HG02981 (cell line): ENCODE data around the gene CUTC.
A peak's percentile ranks its signal among the peaks of the same experiment; 100 is the strongest.
"Not testable (repeated sequence)": the region's sequence is repeated elsewhere in the genome, so short reads cannot be mapped to it uniquely, and the experiment has no call there.

Experiments
- ATAC-seq: cut with Tn5 transposase; IDR thresholded peaks from one replicate; pipeline ENCODE4 v1.9.1; 2021; ENCODE audit warnings: mild to moderate bottlenecking, moderate library complexity; ENCODE audit not compliant: unreplicated experiment

Gene CUTC, protein sequence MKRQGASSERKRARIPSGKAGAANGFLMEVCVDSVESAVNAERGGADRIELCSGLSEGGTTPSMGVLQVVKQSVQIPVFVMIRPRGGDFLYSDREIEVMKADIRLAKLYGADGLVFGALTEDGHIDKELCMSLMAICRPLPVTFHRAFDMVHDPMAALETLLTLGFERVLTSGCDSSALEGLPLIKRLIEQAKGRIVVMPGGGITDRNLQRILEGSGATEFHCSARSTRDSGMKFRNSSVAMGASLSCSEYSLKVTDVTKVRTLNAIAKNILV

DNA sequence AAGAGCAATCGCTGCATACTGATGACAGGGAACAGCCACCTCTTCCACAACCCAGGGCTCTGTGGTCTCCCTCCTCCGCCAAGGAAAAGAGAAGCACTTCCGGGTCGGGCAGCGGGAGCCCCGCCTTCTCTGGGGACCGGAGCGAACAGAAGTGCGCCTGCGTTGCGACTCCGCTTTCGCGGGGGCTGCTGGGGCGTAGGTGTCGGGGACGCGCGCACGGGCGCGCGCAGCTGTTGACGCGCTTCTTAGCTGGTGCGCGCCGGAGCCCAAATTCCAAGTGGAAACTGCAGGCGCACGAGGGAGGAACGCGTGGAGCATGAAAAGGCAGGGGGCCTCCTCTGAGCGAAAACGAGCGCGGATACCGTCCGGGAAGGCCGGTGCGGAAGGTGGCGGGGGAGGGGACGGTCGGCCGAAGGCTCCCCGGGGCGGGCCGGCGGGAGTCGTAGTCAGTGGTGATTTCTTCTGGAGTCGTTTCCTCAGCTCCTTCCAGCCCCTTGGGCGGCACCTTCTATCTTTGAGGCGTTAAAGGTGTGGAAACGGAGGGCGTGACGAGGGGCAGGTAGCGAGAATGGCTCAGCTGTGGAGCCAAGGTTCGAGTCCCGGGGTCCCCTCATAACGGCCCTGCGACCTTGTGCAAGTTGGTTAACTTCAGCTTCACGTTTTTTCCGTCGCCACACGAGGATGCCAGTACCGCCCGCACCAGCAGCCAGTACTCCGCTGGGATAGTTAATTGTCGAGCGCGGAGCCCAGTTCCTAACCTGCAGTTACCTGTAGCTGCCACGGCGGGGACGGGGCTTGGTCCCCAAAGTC lies at the start of gene CUTC, which contains the start of gene COX15:
Gene CUTC (plus strand): TSS at position 202 of the 810 bp plus-strand sequence. CDS start 115 bp downstream, at position 317.
Gene COX15 (minus strand): TSS at position 95 of the 810 bp plus-strand sequence. CDS start 78 bp downstream, at position 17.
- peak; percentile 89 for ATAC-seq

- peak; percentile 41 for ATAC-seq
These were observed 49.3 kb upstream of the CUTC start for GRCh38 chr10:99682752-99683151.

DNA sequence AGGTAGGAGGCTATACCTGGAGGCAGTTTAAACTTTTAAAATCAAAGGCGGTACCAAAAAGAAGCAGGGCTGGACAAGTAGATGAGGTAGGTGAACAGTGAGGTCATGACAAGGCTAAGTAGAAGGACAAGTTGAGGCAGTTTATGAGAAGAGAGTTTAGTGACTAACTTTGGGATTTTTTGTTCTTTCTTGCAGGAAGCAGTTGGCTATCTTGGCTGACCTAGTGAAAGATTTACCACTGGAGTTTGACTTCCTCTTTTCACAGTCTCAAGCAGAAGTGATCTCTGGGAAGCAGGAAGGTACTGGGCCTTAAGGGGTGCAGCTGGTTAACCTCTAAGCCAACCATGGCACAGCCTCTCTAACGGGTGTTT lies 46.5 kb upstream of the CUTC start:
- peak; percentile 88 for ATAC-seq

GRCh38 chr10:99689461-99689860 lies 42.6 kb upstream of the CUTC start:
- no peak for ATAC-seq

- ATAC-seq, result no peak
These were observed 38.0 kb upstream of the CUTC start for GRCh38 chr10:99693933-99694583.

DNA sequence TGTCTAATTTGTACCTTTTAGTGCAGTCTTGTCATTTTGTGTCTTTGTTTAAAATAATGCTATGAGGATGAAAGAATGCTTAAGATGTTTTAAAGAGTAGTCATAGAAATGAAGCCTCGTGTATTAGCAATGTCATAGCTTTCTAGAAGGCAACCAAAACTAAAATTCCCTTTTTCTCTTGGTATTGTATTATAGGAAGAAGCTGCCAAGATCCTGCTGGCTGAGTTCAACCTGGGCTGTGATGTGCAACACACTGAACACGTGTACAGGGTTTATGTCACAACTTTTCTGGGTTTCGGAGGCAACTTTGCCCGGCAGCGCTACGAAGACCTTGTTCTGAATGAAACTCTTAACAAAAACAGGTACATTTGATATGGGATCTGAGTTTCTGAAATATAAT lies 36.3 kb upstream of the CUTC start:
- ATAC-seq, result no peak

DNA sequence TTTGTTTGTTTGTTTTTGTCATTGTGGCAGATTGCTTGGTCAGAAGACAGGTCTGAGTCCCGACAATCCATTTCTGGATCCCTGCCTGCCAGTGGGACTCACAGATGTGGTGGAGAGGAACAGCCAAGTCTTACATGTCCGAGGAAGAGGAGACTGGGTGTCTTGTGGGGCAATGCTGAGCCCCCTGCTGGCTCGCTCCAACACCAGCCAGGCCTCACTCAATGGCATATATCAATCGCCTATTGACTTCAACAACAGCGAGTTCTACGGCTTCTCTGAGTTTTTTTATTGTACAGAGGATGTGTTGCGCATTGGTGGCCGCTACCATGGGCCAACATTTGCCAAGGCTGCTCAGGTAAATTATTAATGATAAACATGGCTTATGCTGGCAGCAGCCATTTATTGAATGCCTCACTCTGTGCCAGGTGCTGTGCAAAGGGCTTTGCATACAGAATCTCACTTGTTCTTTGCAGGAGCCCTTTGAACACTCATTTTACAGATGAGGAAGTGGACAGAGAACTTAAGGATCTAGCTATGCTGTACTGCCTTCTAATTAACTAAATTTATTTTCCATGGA lies 33.4 kb upstream of the CUTC start:
- ATAC-seq, result no peak

GRCh38 chr10:99700649-99701048 lies 31.4 kb upstream of the CUTC start:
- ATAC-seq, result no peak

DNA sequence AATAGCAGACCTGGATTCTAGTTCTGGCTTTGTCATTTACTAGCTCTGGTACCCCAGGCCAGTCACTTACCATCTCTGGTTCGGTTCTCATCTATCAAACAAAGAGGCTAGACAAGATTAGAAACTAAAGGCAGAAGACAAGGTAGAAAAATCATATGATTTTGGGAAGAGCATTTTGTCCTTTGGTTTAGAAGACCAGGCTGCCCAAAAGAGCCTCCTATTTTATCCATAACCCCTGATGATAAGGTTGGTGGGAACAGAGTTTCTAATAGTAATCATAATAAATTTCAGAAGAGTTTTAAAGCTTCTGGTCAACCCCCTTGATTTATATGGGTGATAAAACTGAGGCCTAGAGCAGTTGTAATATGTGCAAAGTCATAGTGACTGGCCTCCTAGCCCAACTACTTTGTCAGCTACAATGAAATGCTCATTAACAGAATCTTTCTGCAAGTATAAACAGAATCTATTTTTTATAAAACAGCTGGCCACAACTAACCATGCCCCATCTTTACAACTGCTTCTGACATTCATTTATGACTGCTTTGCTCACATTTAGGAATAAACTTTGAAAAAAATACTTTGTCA lies 23.5 kb upstream of the CUTC start:
- ATAC-seq, result no peak

GRCh38 chr10:99709480-99710229 lies 22.4 kb upstream of the CUTC start:
- ATAC-seq, result peak; percentile 75

GRCh38 chr10:99711129-99711719 lies 20.8 kb upstream of the CUTC start:
- ATAC-seq, result peak; percentile 71

GRCh38 chr10:99714446-99714845 lies 17.6 kb upstream of the CUTC start:
- no peak for ATAC-seq

GRCh38 chr10:99720387-99720786 lies 11.6 kb upstream of the CUTC start:
- no peak for ATAC-seq

- no peak for ATAC-seq
These were observed 2.0 kb upstream of the CUTC start for GRCh38 chr10:99730026-99730425.

GRCh38 chr10:99731306-99732032 lies 565 bp upstream of the CUTC start:
- ATAC-seq, result no peak

- no peak for ATAC-seq
These were observed 1.3 kb downstream of the CUTC start for GRCh38 chr10:99733366-99733765.

- not testable (repeated sequence) for ATAC-seq
These were observed 2.1 kb downstream of the CUTC start for GRCh38 chr10:99734111-99734510.

GRCh38 chr10:99740260-99740659 lies 8.2 kb downstream of the CUTC start:
- no peak for ATAC-seq

GRCh38 chr10:99740933-99741559 lies 9.0 kb downstream of the CUTC start:
- ATAC-seq, result no peak
